NCI-H2171 treated with DMSO at 0.1 percent for 48 hours (cell line): ENCODE data around the gene TRIM32.
A peak's percentile ranks its signal among the peaks of the same experiment; 100 is the strongest.

Experiments used
- DNase-seq: peaks from one replicate; lab custom pipeline; 2025; lab: John Stamatoyannopoulos, UW

Gene TRIM32

GRCh38 chr9:116705531-116705930 lies 18.4 kb downstream of the TRIM32 start:
- no peak for DNase-seq

DNA sequence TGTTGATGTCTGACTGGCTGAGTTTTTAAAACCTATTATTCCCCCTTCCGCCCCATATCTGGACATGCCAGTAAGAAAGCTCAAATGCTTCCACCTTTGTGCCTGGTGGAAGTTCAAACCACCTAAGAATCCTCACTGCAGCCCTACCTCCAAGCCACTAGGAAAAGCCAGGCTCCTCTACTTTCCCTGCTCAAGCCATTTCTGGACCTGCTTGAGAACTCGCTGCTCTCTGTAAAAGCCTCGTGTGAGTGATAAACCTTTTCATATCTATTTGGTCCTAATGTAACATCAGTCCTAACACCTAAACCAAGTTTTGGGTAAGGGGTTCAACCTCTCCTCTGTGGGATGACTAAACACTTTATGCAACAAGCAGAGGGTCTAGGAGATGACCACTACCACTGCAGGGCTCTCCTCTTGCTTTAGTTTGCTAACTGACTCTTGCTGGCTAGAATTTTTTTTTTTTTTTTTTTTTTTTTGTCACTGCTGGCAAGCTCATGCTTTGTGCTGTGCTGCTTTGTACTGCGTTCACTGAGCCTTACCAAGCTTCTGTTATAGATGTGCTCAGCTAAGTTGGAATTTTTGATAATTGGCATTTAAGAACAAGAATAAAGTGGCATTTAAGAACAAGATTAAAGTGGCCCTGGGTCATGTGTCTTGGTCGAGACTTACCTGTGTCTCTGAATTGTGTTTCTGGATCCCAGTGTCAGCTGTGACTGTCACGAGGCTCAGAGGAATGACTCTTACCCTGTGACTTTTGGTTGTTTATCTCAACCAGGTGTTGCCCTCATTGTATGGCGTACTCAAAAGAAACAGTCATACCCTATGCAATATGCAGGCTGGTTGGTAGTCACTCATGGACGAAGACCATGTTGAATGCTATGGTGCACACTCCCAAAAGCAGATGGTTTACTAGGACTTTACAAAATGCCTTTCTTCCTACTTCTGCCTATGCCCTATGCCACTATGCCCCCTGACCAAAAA lies 19.5 kb downstream of the TRIM32 start:
- DNase-seq = no peak

DNA sequence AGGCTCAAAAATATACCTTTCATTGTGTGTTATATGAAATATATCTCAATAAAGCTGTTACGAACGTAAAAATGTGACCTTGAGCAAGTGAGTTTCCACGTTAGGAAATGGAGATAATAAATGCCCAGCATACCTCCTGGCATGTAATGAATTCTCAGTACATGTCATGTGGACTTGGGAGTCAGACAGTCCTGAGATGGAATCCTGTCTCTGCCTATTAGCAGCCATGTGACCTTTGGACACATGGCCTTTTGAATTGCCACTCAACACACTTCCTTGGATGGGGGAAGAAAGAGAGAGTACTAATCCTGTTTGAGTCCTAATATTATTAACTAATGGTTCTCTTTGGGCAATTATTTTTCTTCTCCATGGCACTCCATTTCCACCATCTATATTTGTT lies 25.7 kb downstream of the TRIM32 start:
- DNase-seq = no peak

GRCh38 chr9:116713271-116713670 lies 26.2 kb downstream of the TRIM32 start:
- DNase-seq = no peak

DNA sequence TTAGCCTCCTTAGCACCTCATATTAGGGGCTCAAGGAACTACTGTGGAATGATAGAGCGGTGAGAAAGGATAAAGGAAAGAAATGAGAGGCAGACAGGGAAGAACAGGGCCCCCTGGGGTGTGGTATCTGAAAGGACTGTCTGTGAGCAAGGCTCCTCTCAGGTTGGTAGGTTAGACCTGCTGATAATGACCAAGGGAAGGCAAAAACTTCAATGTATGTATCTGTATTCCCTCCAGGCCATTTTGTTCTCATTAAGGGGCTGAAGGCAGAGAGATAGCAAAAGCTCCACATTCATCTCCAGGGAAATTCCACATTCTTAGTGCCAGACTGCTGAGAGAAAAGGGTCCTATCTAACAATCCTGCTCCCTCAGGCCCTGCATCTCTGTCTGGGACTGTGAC lies 28.6 kb downstream of the TRIM32 start:
- DNase-seq = no peak

- no peak for DNase-seq
Measured at GRCh38 chr9:116716438-116716837, 29.3 kb downstream of the TRIM32 start.

DNA sequence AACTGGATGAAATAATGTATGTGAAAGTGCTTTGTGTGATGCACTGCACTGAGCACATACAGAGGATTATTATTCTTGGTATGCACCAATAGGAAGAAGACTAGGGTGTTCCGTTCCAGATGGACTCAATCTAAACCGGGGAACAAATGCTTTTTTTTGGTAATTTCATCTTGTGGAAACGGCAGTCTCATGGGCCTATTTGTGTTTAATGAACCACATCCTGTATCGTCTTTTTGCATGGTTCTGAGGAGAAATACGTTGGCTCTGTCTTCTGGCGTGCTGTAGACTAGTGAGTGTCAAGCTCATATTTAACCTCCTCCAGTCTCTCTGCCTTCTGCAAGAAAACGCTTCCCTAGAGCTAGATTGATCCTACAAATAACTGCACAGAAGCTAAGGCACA lies 30.0 kb downstream of the TRIM32 start:
- peak; percentile 9 for DNase-seq

DNA sequence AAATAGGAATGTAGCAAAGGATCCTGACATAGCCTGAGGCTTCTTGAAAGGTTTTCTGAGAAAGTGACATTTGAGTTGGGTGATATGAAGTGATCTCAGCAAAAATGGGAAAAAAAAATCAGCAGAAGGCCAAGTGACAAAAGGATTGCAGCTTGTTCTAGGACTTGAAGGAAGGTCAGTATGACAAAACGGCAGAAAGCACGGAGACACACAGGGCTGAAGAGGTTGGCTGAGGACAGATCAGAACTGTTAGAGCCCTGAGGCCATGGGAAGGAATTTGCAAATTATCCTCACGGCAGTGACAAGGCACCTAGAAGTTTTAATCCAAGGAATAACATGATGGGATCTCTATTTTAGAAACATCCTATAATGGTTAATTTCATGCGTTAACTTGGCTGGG lies 31.0 kb downstream of the TRIM32 start:
- no peak for DNase-seq

DNA sequence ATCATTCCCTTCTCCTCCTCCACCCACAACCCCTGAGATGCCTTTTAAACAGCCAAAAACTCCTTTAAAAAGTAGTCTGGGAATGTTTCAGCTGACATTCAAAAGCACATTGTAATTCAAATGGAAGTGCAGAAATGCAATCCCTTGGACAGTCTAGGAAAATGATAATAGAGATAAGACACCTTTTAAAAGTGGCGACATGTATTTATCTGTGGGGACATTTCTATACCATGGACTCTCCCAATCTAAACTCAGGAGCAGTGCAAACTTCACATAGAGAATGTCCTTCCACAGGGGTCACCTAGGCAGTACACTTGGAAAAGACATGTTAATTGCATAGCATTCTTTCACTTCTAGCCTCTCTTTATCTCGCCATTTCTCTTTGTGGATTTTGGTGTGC lies 33.0 kb downstream of the TRIM32 start:
- no peak for DNase-seq

DNA sequence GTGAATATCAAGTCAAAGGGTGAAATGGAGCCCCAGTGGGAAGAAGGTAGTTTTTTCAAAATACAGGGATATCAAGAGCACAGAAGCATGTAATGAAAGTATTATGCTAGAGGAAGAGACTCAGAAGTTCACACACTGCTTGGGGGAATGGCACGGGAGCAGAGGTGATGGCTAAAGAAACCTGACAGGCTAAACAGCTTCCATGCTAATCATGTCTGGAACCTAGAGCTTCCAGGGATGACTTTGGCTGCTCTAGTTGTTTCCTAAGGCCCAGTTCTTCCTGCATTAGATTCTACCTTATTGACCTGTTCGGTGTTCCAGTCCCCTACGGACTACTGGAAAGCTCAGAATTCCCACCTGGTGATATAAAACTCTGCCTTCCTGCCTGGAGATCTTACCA lies 34.3 kb downstream of the TRIM32 start:
- no peak for DNase-seq

GRCh38 chr9:116721944-116722343 lies 34.8 kb downstream of the TRIM32 start:
- no peak for DNase-seq

DNA sequence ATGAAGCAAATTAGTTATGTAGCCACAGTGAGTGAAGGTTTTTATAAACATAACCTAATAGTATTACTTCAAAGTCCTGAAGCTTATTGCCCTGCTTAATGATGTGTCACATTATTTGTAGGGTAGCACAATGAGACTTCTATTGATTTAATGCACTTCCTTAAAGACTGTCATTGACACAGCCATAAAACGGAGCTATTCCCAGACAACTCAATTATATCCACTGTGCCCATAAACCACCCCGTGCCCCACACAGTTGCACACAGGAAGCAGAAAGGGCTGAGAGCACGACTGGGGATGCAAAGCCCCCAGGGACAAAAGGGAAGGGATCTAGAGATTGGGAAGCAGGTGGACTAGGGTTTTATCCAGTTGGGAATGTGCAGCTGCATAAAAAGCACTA lies 37.0 kb downstream of the TRIM32 start:
- no peak for DNase-seq

DNA sequence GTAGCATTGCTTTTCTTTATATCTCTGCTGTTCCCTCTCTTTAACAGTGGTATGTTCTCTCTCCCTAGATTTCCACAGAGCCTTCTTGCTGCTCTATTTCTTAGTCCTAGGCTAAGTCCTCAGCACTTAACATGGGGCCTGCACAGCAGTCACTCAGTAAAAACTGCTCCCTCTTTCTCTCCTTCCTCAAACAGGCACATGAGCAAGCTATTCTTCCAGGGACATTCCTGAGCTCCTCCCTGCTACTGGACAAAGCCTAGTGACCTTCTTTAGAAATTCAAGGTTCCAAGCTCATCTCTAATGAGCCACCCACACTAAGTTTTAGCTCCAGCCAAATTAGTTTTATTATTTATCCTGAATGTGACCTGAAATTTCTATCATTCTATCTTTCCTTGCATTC lies 39.5 kb downstream of the TRIM32 start:
- no peak for DNase-seq

DNA sequence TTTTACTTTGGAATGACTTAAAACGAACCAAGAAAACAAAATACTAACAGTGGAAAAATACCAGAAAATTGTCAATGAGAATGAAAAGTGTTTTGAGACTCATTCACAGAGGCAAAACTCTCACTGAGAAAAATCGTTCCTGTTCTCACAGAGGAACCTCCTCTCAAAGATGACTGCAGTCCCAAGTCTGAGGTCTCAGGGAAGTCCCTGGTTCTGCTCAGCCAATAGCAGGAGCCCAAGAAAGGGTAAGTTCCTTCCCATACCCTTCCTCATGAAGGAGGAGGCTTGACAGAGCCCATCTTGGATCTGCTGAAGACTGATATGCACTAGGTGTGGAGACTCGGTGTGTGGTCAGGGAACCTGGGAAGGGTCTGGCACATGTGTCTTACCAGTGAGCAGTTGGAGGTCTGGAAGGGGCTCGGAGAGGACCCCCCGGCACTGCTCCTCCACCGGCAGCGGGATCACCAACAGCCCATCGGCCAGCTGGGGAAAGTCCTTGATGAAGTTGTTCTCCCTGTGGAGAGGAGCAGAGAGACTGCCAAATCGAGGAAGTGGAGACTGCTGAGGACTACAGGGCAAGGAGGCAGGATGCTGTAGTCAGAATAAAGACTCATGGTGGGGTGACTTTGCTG lies 46.0 kb downstream of the TRIM32 start:
- DNase-seq = no peak

DNA sequence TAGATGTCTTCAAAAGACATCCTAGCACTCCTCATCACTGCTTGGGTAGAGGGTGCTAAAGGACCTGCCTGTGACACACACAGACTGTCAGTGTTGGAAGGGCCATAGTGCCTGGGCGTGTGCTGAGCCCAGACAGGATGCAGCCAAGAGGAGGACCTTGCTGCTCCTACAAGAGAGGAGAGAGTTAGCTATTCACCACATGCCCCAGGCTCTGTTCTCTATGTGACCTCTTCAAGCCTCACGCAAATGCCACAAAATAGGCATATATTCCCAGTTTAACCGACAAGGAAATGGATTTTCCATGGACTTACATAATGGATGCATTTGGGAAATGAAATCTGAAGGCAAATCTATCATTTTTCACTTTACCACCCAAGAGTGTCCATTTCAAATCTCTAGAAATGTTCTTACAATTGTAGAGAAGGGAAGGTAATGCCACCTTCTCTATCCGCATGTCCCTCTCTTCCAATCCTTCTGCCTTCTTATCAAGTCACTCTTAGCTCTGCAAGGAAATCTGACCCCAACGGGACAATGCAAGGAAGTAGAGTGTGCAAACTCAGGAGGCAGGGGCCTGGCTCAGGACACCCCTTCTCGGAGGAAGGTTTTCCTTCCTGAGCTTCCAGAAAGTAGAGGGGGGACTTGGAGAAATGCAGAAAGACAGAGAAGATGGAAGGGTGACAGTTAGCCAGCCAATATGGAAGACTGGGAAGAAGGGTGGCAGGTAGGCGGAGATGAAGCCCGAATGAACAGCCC lies 49.5 kb downstream of the TRIM32 start:
- DNase-seq = no peak

GRCh38 chr9:116737152-116737546 lies 50.0 kb downstream of the TRIM32 start:
- peak; percentile 86 for DNase-seq

- no peak for DNase-seq
Measured at GRCh38 chr9:116741086-116741740, 54.1 kb downstream of the TRIM32 start.

- no peak for DNase-seq
Measured at GRCh38 chr9:116741742-116742141, 54.6 kb downstream of the TRIM32 start.

DNA sequence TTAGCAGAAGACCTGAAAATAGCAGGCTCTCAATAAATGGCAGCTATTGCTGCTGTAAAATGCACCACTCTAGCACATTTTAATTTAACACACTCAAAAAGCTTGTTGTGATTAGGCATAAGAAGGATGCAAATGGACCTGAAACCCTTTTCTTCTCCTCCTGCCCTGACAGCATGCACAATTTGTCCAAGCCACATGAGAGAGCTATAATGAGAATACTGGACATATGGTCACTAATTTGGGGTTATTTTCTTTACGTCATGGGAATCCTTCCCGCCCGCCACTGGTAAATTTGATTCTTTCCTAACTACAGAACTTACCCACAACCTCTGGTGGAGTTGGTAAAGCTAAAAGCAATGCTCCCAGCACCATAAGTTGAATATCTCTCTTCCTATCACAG lies 62.1 kb downstream of the TRIM32 start:
- DNase-seq = no peak

DNA sequence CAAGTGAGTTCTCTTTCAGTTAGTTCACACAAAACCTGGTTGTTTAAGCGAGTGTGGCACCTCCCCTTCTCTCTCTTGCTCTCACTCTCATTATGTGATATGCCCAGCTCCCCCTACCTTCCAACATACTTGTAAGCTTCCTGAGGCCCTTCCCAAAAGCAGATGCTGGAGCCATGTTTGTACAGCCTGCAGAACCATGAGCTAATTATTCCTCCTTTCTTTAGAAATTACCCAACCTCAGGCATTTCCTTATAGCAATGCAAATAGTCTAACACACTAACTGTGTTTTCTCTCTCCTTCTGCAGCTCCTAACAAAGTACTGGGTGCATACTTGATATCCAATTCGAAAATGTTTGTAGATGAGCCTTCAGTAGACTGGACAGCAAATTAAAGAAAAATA lies 62.7 kb downstream of the TRIM32 start:
- DNase-seq = no peak

GRCh38 chr9:116750510-116750909 lies 63.4 kb downstream of the TRIM32 start:
- no peak for DNase-seq
